IPS-18c (cell line): ENCODE measurements around the gene MUL1.

Experiments
- H3K4me3 ChIP-seq: 2 replicates; pipeline ENCODE4 v1.7.0; 2013; ENCODE audit warnings: low read depth, mild to moderate bottlenecking, low read length, moderate library complexity; ENCODE audit not compliant: insufficient read depth
- H3K9me3 ChIP-seq: one replicate; pipeline ENCODE4 v1.6.1; 2013; ENCODE audit warnings: mild to moderate bottlenecking, low read length, moderate library complexity; ENCODE audit not compliant: control insufficient read depth, insufficient read depth

MUL1 gene

DNA sequence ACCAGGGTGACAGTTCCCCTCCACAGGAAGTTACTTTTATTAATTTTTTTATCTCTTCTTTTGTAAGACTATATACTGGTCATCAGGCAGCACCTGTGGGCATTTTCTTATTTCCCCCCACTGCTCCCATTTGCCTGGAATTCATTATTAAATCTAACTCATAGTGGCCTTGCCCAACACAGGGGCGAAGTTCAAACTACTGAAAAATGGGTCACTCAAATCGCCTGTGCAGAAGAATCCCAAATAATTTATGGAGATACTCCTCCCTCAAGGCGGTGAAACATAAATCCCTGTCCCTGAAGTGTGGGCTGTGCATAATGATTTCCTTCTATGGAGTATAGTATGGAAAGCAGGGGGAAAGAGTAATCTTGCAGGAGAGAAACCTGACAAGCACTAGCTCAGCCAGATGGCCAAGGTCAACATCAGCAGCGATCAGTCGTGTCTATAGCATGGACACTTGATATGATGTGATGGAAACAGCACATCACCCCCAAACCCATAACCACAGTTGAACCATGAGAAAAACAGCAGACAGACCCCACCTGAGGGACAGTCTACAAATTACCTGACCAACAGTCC, 29.8 kb downstream of the MUL1 start:
- Histone ChIP-seq H3K4me3 (no peak overlapping the region), H3K9me3 (no peaks in the 10 kb centered on the region)

DNA sequence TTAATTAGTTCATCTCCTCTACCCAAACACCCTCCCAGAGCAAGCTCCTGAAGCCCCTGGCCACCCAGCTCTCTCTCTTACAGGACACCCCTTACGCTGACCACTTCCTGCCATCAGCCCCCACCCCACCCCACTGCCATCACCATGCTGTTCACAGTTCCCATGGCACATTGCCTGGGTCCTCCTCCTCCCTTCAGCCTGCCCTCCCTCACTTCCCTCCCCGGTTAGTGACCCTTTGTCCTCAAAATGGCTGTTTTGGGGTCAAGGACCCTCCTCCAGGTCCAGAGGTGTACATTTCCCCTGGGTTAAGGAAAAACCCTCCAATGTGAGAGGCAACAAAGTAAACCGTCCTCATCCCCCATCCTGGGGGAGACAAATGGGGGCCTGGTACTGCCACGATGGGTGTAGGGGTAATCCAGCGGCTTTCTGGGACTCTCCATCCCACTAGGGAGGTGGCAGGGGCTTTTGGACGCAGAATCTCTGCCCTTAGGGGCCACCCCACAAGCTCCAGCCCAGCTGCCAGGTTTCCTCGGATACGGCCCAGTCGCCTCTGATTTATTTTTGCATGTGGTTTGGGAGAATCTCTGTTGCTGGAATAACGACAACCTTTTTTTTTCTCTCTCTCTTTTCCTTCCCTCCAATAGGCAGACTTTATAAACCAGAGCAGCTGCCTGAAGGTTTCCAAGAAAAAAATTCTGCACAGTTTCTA, 30.4 kb downstream of the MUL1 start:
- Histone ChIP-seq H3K9me3 (no peaks in the 10 kb centered on the region), H3K4me3 (peak overlapping the region; percentile 9; the same call in 1 of the 2 replicates)

GRCh38 chr1:20476265-20477038, 31.5 kb downstream of the MUL1 start:
- Histone ChIP-seq H3K4me3 (peak overlapping the region; percentile 34), H3K9me3 (no peaks in the 10 kb centered on the region)

- Histone ChIP-seq H3K4me3 (no peak overlapping the region), H3K9me3 (no peaks in the 10 kb centered on the region)
Observed at GRCh38 chr1:20474996-20475395, 33.0 kb downstream of the MUL1 start.

GRCh38 chr1:20474333-20474975, 33.5 kb downstream of the MUL1 start:
- Histone ChIP-seq H3K4me3 (no peak overlapping the region), H3K9me3 (no peaks in the 10 kb centered on the region)

GRCh38 chr1:20473894-20474293, 34.1 kb downstream of the MUL1 start:
- Histone ChIP-seq H3K9me3 (no peaks in the 10 kb centered on the region), H3K4me3 (no peak overlapping the region)

DNA sequence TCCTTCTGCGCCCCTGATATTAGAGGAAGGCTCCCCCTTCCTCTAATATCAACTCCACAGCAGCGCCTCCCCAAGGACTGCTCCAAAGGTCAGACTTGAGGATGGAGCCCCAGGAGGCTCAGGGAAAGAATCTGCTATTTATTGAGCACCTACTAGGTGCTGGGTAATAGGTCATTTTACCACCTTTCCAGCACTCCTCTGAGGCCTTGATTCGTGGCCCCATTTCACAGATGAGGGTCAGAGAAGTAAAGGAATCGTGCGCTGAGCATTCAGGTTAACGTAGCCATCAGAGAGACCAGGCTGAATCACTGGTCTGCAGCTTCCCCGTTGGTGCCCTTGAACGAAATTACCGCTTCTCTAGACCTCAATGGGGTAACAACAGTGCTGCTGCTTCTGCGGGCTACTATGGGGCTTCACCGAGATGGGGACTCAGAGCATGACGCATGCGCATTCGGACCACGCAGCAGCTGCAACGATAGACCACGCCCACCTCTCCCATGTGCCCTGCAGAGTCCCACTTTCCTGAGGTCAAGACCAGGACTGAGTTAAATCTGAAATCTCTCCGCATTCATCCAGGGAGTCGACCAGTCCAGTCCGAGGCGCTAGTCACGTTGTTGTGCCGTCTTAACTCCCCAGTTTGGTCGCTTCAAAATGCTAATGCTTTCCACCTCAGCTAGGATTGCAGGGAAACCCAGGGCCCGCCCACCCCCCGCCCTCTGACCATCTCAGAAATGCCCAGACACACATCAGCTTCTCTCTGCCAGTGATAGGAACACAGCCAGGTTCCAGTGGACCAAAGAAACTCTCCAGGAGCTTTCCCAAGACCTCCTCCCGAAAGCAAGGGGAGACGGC, 34.9 kb downstream of the MUL1 start:
- Histone ChIP-seq H3K4me3 (no peak overlapping the region; the same call in 1 of the 2 replicates), H3K9me3 (no peaks in the 10 kb centered on the region)

- Histone ChIP-seq H3K4me3 (no peak overlapping the region), H3K9me3 (no peaks in the 10 kb centered on the region)
Observed at GRCh38 chr1:20472121-20472520, 35.8 kb downstream of the MUL1 start.

DNA sequence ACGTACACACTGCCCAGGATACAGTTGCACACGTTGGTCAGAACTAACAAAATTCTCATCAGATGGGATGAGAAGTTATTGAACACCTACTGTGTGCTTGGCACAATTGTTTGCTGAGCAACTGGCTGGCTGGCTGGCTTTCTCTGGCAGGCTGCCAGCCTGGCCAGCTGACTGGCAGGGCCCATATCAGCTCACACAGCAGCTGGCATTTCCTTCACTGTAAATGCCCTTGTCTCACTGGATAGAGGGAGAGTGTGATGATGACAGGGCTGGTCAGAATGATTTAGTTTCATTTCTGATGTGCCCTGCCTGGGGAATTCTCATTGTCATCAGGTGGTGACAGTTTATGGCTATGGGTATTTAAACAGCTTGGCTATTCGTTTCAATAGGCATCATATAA, 37.8 kb downstream of the MUL1 start:
- Histone ChIP-seq H3K9me3 (no peaks in the 10 kb centered on the region), H3K4me3 (no peak overlapping the region)

DNA sequence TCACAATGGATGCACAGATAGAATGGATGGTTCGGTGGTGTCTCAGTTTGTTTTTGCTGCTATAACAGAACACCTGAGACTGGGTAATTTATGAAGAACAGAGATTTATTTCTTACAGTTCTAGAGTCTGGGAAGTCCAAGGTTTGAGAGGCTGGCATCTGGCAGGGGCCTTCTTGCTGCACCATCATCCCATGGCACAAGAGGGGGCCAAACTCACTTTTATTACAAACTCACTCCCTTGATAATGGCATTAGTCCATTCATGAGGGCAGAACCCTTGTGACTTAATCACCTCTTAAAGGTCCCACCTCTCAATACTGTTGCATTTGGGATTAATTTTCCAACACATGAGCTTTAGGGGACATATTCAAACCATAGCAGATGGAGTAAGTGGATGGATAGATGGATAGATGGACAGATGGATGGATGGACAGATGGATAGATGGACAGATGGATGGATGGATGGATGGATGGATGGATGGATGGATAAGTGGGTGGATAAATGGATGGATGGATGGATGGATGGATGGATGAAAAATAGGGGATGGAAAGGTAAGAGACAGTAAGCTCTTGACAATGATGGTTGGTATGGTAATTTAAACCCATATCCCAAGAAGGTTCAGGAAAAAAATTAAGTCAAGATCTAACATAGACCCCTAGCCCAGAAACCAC, 38.4 kb downstream of the MUL1 start:
- Histone ChIP-seq H3K4me3 (no peak overlapping the region), H3K9me3 (no peaks in the 10 kb centered on the region)

GRCh38 chr1:20466273-20466672, 41.7 kb downstream of the MUL1 start:
- Histone ChIP-seq H3K9me3 (no peaks in the 10 kb centered on the region), H3K4me3 (no peak overlapping the region)

- no peak overlapping the region for H3K4me3 ChIP-seq
- H3K9me3 ChIP-seq = no peaks in the 10 kb centered on the region
Observed at GRCh38 chr1:20465187-20465586, 42.8 kb downstream of the MUL1 start.

- Histone ChIP-seq H3K9me3 (no peaks in the 10 kb centered on the region), H3K4me3 (no peak overlapping the region)
Observed at GRCh38 chr1:20463502-20463901, 44.4 kb downstream of the MUL1 start.

DNA sequence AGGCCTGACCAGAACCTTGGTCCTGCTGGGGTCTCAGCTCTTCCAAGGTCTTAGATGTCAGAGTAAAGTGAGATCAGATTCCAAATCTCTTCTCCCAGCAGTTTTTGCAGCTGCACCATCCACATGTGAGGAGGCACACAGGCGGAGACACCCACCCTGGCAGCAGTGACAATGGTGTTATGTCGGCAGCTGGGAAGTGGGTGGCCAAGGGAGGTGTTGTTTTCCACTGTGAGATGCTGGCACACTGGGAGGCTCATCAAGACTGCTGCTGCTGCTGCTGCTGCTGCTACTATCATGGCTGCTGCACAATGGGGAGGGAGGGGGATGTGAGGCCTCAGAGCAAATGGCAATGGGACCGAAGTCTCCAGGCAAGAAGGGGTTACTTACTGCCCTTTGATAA, 45.6 kb downstream of the MUL1 start:
- Histone ChIP-seq H3K9me3 (no peaks in the 10 kb centered on the region), H3K4me3 (no peak overlapping the region)

- H3K4me3 ChIP-seq = no peak overlapping the region
- no peaks in the 10 kb centered on the region for H3K9me3 ChIP-seq
Observed at GRCh38 chr1:20458717-20459116, 49.2 kb downstream of the MUL1 start.

DNA sequence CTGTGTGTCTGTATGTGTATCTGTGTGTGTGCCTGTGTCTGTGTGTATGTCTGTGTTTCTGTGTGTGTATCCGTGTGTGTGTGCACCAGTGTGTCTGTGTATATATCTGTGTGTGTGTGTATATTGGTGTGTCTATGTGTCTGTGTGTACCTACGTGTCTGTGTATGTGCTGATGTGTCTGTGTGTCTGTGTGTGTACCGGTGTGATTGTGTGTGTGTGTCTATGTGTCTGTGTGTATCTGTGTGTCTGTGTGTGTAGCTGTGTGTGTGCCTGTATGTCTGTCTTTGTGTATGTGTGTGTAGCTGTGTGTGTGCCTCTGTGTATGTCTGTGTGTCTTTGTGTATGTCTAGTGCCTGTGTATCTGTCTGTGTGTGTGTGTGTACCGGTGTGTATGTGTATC, 53.9 kb downstream of the MUL1 start:
- Histone ChIP-seq H3K4me3 (no peak overlapping the region), H3K9me3 (no peaks in the 10 kb centered on the region)
